Gastrocnemius medialis (tissue), 4 donors: ENCODE data around the gene EYA3.

ENCODE experiments used
- CTCF ChIP-seq, 5 experiments: fragments of 450-650 bp in 3 of 5; fragments of 200-600 bp in 2 of 5; sonication (generic) in 2 of 5; IDR thresholded peaks in 4 of 5; conservative IDR thresholded peaks in 1 of 5; 1 replicate in 4 of 5; 2 replicates in 1 of 5; pipeline ENCODE4 v1.5.1; 2016 to 2019; ENCODE audit warnings: antibody characterized with exemption in 5 of 5, mild to moderate bottlenecking in 3 of 5, moderate library complexity in 3 of 5
- POLR2A ChIP-seq, 2 donors: fragments of 450-650 bp; IDR thresholded peaks; one replicate each; pipeline ENCODE4 v1.6.1; 2017; ENCODE audit warnings: antibody characterized with exemption in 2 of 2, mild to moderate bottlenecking in 2 of 2, moderate library complexity in 2 of 2

GRCh38 chr1:28058168-28058567, 30.2 kb downstream of the EYA3 start:
- TF ChIP-seq CTCF (IDR thresholded peaks at IDR 0.05 in 4 of 5, conservative IDR thresholded peaks at IDR 0.05 in 1 of 5) (no peak), POLR2A (IDR thresholded peaks at IDR 0.05) (no peak)
